Measurements from ENCODE around the gene PON2.

Gene PON2

GRCh38 chr7:95441042-95441823, 6.4 kb upstream of the PON2 start:
- no peak for DNase-seq

GRCh38 chr7:95440394-95441038, 5.7 kb upstream of the PON2 start:
- no peak for DNase-seq

DNA sequence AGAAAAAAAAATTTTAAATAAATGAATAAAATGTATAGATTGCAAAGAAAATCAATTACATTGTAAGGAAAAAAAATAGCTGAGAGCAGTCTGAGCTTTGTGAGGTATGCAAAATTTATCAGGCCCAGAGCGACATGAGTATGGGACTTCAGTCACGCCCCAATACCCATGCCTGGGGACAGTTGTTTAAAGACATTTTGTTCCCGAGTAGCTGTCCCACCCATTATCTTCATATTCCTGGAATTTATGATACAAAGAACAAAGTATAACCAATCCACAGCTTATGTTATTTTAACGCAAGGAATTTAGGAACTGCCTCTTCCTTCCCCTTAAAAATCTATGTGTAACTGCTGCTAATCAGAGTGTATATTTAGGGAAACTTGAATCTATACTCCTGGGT, 1.6 kb upstream of the PON2 start:
- no peak for DNase-seq

GRCh38 chr7:95435422-95435780, 573 bp upstream of the PON2 start:
- DNase-seq, result no peak

GRCh38 chr7:95433952-95434556, 774 bp downstream of the PON2 start:
- DNase-seq, result no peak

- no peak for DNase-seq
Observed at GRCh38 chr7:95433129-95433528, 1.7 kb downstream of the PON2 start.

GRCh38 chr7:95432606-95433005, 2.2 kb downstream of the PON2 start:
- DNase-seq, result no peak

- DNase-seq, result no peak
Observed at GRCh38 chr7:95430864-95431263, 4.0 kb downstream of the PON2 start.

GRCh38 chr7:95429241-95429990, 5.4 kb downstream of the PON2 start:
- no peak for DNase-seq

GRCh38 chr7:95427914-95428516, 6.8 kb downstream of the PON2 start:
- DNase-seq, result no peak

- no peak for DNase-seq
Observed at GRCh38 chr7:95427166-95427565, 7.7 kb downstream of the PON2 start.

- no peak for DNase-seq
Observed at GRCh38 chr7:95425694-95426093, 9.1 kb downstream of the PON2 start.

GRCh38 chr7:95424716-95425115, 10.1 kb downstream of the PON2 start:
- DNase-seq, result no peak

GRCh38 chr7:95421847-95422444, 12.9 kb downstream of the PON2 start:
- DNase-seq, result no peak

- DNase-seq, result no peak
Observed at GRCh38 chr7:95421000-95421846, 13.6 kb downstream of the PON2 start.

GRCh38 chr7:95412075-95412474, 22.8 kb downstream of the PON2 start:
- DNase-seq, result no peak

- no peak for DNase-seq
Observed at GRCh38 chr7:95411666-95412065, 23.2 kb downstream of the PON2 start.

DNA sequence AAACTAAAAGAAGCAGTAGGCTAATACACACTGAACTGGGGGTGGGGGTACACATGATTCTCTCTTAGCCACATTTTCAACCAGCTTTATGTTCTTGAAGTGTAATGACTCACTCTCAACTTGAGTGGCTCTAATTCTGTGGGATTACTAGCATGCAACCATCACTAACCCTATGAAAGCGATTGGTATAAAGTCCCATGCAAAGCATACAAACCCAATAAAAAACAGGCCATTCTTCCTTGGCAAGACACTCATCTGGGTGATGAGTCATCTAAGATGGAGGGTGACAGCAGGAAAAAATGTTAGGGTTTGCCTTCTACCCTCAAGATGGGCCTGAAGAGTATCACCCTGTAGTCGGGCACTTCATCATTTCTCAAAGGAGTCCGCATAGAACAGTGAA, 23.8 kb downstream of the PON2 start:
- DNase-seq, result no peak

GRCh38 chr7:95407751-95408150, 27.1 kb downstream of the PON2 start:
- no peak for DNase-seq

GRCh38 chr7:95405800-95406199, 29.0 kb downstream of the PON2 start:
- no peak for DNase-seq

GRCh38 chr7:95405208-95405607, 29.6 kb downstream of the PON2 start:
- DNase-seq, result no peak
